K562 (cell line): Measurements from ENCODE around the gene KNDC1. TPM values are rescaled to one million over a fixed set of nuclear protein-coding genes. Genes with fewer than 3 reads are reported as not detected.

Experiments
- ATAC-seq: fragments of 200-7000 bp; cut with Tn5 transposase; 3 replicates; pipeline ENCODE4 v1.9.1; 2020; ENCODE audit warnings: moderate library complexity
- BruUV-seq: library from RNA; stranded (reverse); fragments of 400-500 nt; replicated peaks from 2 replicates; lab custom pipeline; 2021; lab: Mats Ljungman, UMichigan
- CTCF ChIA-PET: fragments of 300-600 bp; formaldehyde crosslinking; extraction: SDS; loops from one replicate; lab custom pipeline; 2021; ENCODE audit warnings: low intra/inter-chr PET ratio; lab: Yijun Ruan, JAX
- POLR2A ChIA-PET: fragments of 300-600, 350-650 bp; sonication (Branson Sonifier 250); formaldehyde crosslinking; extraction: SDS; loops from one replicate; lab custom pipeline; 2021; ENCODE audit warnings: antibody characterized with exemption, inconsistent platforms; lab: Yijun Ruan, JAX
- DNase-seq, 4 experiments: peaks; one replicate each; pipeline versions ENCODE4 v3.0.0 to v3.0.0-alpha.2; 2011 to 2018; ENCODE audit warnings: low spot score in 3 of 4, mixed read lengths in 3 of 4; ENCODE audit errors: extremely low read depth in 1 of 4
- FAIRE-seq: peaks from 2 replicates; lab custom pipeline; 2011; peaks lifted over from hg19 to GRCh38; lab: Jason Lieb, UNC
- H2AFZ ChIP-seq: 2 replicates; pipeline ENCODE4 v1.6.0; 2011; ENCODE audit warnings: low read depth, low read length, control low read depth, inconsistent platforms
- H3K27ac ChIP-seq: fragments of 200-600 bp; 3 replicates; pipeline ENCODE4 v1.8.0; 2011; ENCODE audit warnings: low read depth, mild to moderate bottlenecking, control low read depth, inconsistent platforms, low read length, moderate library complexity, mixed read lengths; ENCODE audit errors: extremely low read depth
- H3K27me3 ChIP-seq, 2 experiments: fragments of 300-600 bp in 1 of 2; 2 replicates in 1 of 2; 3 replicates in 1 of 2; pipeline versions ENCODE4 v1.6.0 to v1.8.0; 2011; ENCODE audit warnings: inconsistent platforms in 2 of 2, low read length in 2 of 2, mild to moderate bottlenecking in 1 of 2, mixed read lengths in 1 of 2, moderate library complexity in 1 of 2; ENCODE audit not compliant: control insufficient read depth in 2 of 2, insufficient read depth in 2 of 2
- H3K36me3 ChIP-seq: fragments of 300-600 bp; 3 replicates; pipeline ENCODE4 v1.8.0; 2011; ENCODE audit warnings: mild to moderate bottlenecking, low read length, inconsistent platforms; ENCODE audit not compliant: control insufficient read depth, insufficient read depth
- H3K4me1 ChIP-seq, 2 experiments: fragments of 200-600 bp in 1 of 2; replicated peaks in 1 of 2; 2 replicates in 1 of 2; 3 replicates in 1 of 2; pipeline versions ENCODE4 v1.5.1 to v1.8.0; 2011; ENCODE audit warnings: inconsistent platforms in 2 of 2, low read length in 2 of 2, mild to moderate bottlenecking in 1 of 2, mixed read lengths in 1 of 2, moderate library complexity in 1 of 2; ENCODE audit not compliant: control insufficient read depth in 2 of 2, insufficient read depth in 2 of 2
- H3K4me2 ChIP-seq: 2 replicates; pipeline ENCODE4 v1.6.1; 2011; ENCODE audit warnings: low read length, control low read depth, inconsistent platforms, mixed read lengths; ENCODE audit not compliant: insufficient read depth
- H3K4me3 ChIP-seq: fragments of 200-600 bp; sonication (generic), shearing (Covaris generic); 2 replicates; pipeline ENCODE4 v1.5.1; 2016; ENCODE audit warnings: control low read depth, inconsistent platforms
- H3K79me2 ChIP-seq: fragments of 200-600 bp; 3 replicates; pipeline ENCODE4 v1.8.0; 2011; ENCODE audit warnings: low read length, inconsistent platforms; ENCODE audit not compliant: control insufficient read depth, insufficient read depth
- H3K9ac ChIP-seq, 2 experiments: 2 replicates each; pipeline versions ENCODE4 v1.6.0 to v1.6.1; 2011; ENCODE audit warnings: low read depth in 2 of 2, low read length in 2 of 2, control low read depth in 1 of 2, inconsistent platforms in 1 of 2, mild to moderate bottlenecking in 1 of 2, mixed read lengths in 1 of 2; ENCODE audit not compliant: insufficient read depth in 1 of 2
- H3K9me1 ChIP-seq: one replicate; pipeline ENCODE4 v1.6.0; 2011; ENCODE audit warnings: inconsistent platforms, mild to moderate bottlenecking, low read length, moderate library complexity; ENCODE audit not compliant: control insufficient read depth, insufficient read depth
- H3K9me3 ChIP-seq: replicated peaks from 2 replicates; pipeline ENCODE4 v1.5.1; 2011; ENCODE audit warnings: low read depth, low read length, inconsistent platforms; ENCODE audit not compliant: control insufficient read depth, insufficient read depth
- H4K20me1 ChIP-seq: replicated peaks from 2 replicates; pipeline ENCODE4 v1.6.1; 2011; ENCODE audit warnings: low read length, inconsistent platforms, mixed read lengths; ENCODE audit not compliant: control insufficient read depth, insufficient read depth
- BRCA1 ChIP-seq, 2 experiments: fragments of 450-650 bp in 1 of 2; sonication (generic) in 1 of 2; formaldehyde crosslinking in 1 of 2; IDR thresholded peaks; 2 replicates each; pipeline versions ENCODE4 v1.5.0 to v1.6.1; 2017 to 2020; ENCODE audit warnings: mild to moderate bottlenecking in 1 of 2, missing genetic modification reagents in 1 of 2
- ELK3 ChIP-seq: fragments of 450-650 bp; formaldehyde crosslinking; IDR thresholded peaks from 2 replicates; pipeline ENCODE4 v1.4.0; 2020; ENCODE audit warnings: mild to moderate bottlenecking
- KAT8 ChIP-seq: fragments of 450-650 bp; IDR thresholded peaks from 2 replicates; pipeline ENCODE4 v1.6.1; 2016; ENCODE audit warnings: low read depth, mild to moderate bottlenecking
- SP1 ChIP-seq: sonication (generic); formaldehyde crosslinking; IDR thresholded peaks from 2 replicates; pipeline ENCODE4 v1.8.1; 2022; ENCODE audit warnings: mild to moderate bottlenecking, missing genetic modification reagents
- WGBS: fragments of 100-300 bp; shearing (Covaris generic); methylation state at CpG from one replicate; pipeline ENCODE4 v1.1.6; 2016; ENCODE audit warnings: low coverage, mixed read lengths; ENCODE audit not compliant: insufficient coverage; ENCODE audit errors: missing lambda C conversion rate; 5-methylcytosine and 5-hydroxymethylcytosine counted together
- in situ Hi-C: fragments of 300-500 bp; cut with MboI; formaldehyde crosslinking; loops from 4 replicates; pipeline ENCODE4 v1.15.0; 2018; ENCODE audit warnings: inconsistent platforms, mixed read lengths
- intact Hi-C: fragments of 100-400 bp; cut with micrococcal nuclease; formaldehyde crosslinking; loops from 2 replicates; pipeline ENCODE4 v1.14.2; 2022
- polyA plus RNA-seq, 8 experiments: library from polyadenylated mRNA; depleted of rRNA in 4 of 8; stranded (reverse) in 5 of 8; unstranded in 3 of 8; fragments of >200 nt; fragmentation: Nextera tagmentation in 2 of 8; fragmentation: Illumina TruSeq in 1 of 8; extraction: Ambion mirVana in 2 of 8; extraction: Trizol in 1 of 8; gene quantifications; 2 replicates each; pipeline versions ENCODE4 v1.2.1 to v1.2.3, GENCODE V29; 2011 to 2014; ENCODE audit warnings: inconsistent platforms in 1 of 8, missing spikeins in 1 of 8
- total RNA-seq, 7 experiments: library from RNA; depleted of rRNA in 6 of 7; stranded (reverse); fragments of >200 nt in 6 of 7; fragmentation: Illumina TruSeq in 2 of 7; extraction: Trizol in 2 of 7; gene quantifications; 2 replicates each; pipeline versions ENCODE4 v1.2.1 to v1.2.3, GENCODE V29; 2011 to 2021; ENCODE audit warnings: low replicate concordance in 1 of 7

The KNDC1 gene
- total and polyA plus RNA-seq, 9 of the 15 experiments (the other 6 are each of a cell fraction or from before 2014, with no cell fraction given): 0.07 to 0.26 (median 0.11) TPM; not detected in 6

DNA sequence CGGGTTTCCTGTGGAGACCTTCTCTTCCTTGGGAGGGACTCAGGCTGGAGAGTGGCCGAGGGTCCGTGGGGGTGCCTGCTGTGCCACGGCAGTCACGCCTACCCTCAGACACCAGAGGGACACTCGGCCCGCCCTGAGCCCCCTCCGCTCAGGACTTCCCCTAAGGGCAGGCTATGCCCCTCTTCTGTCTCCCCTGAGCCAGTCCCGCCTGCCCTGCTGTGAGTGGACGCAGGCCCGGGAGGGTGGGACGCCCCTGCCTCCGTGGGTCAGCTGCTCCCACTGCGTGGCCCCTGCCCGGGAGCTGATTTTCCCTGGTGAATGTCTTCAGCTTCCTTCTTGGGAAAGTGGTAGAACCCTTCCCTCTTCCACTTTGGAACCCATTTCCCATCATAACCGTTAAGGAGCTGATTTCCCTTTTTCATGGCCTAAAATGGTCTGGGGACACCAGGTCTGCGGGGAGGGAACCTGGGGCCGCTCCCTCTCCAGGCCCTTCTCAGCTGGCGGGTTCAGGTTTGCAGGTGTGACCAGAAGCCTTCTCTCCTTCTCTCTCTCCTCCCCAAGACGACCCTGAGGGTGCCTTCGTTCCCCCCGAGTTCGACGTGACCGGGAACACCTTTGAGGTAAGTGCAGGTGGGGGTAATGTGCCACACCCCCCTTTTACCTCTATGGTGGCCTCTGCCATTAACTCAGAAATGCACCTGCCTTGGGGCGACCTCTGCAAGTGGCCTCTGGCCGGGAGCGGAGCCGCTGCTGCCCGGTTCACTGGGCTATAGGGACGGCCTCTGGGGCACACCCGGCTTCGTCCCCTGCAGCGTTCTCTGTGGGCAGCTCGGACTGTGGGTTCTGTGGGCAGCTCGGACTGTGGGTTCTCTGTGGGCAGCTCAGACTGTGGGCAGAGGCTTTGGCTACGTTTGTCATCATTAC lies 7.9 kb downstream of the KNDC1 start:
- Histone ChIP-seq H3K36me3 (no peaks in the 10 kb centered on the region), H2AFZ (no peak overlapping the region), H3K79me2 (no peaks in the 10 kb centered on the region), H3K9me1 (no peaks in the 10 kb centered on the region), H3K4me1 (peaks cover 0 to 27% of the 10 kb centered on the region in 2 experiments; a peak in 2 of 5 replicates), H3K27me3 (peaks cover 3 to 65% of the 10 kb centered on the region in 2 experiments; a peak in 2 of 5 replicates), H3K9me3 (no peaks in the 10 kb centered on the region), H3K27ac (no peak overlapping the region), H4K20me1 (no peaks in the 10 kb centered on the region), H3K4me3 (no peak overlapping the region), H3K4me2 (no peak overlapping the region), H3K9ac (no peak overlapping the region)
- FAIRE-seq: no peak
- ChIA-PET POLR2A (interaction anchor here (0.6 to 0.9 kb wide), 2 partner anchors 62 to 139 kb away, joined by 3 read pairs; no protein-coding TSS in a partner anchor), CTCF (no interaction called here)
- no peak for DNase-seq
- in situ Hi-C loops: no loop called here
- no peak for ATAC-seq
- no TSS peak for BruUV-seq
- WGBS: 7% methylated on average over 18 of the region's 37 CpGs
- intact Hi-C loops: no loop called here
- TF ChIP-seq ELK3 (CRISPR knock-in tag) (no peak), BRCA1 (IDR thresholded peaks at IDR 0.05) (no peak), BRCA1 (CRISPR knock-in tag; IDR thresholded peaks at IDR 0.05) (no peak), SP1 (CRISPR knock-in tag) (no peak), KAT8 (no peak)
